Measurements from ENCODE around the gene ACADSB.

ACADSB gene

DNA sequence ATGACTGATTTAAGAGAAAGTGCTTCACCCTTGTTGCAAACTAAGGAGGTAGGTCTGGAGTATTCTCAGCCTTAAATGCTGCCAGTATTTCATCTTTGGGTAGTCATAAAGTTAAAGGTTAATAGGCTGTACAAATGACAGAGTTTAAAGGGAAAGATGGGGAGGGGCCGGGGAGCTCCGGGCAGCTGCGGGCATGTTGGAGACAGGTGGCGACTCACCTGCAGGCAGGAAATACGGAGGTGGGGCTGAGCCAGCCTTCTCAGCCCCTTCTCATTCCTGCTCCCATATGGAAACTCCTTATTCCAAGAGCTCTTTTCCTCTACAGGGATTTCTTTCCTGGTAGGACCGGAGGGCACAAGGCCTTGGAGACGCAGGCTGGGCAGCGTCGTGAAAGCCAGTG, 95.1 kb downstream of the ACADSB start:
- DNase-seq: no peak
